ENCODE results near the gene DHX15. TPM values are rescaled to one million over a fixed set of nuclear protein-coding genes. Genes with fewer than 3 reads are reported as not detected.

The DHX15 gene
- total RNA-seq, 1 donor from 2014 or later: 46.6 TPM

- Histone ChIP-seq H3K9me3 (no peaks in the 10 kb centered on the region), H3K27me3 (no peaks in the 10 kb centered on the region), H3K27ac (no peak overlapping the region), H3K4me1 (peaks cover 0 to 17% of the 10 kb centered on the region in 2 donors), H3K36me3 (peaks cover 6 to 30% of the 10 kb centered on the region in 2 donors), H3K4me3 (no peak overlapping the region)
- TF ChIP-seq CTCF (IDR thresholded peaks at IDR 0.05): no peak
- intact Hi-C loops (cut with DNase I): no loop called here
- DNase-seq (ENCODE audit: low spot score in 2 of 2): no peak
Observed at GRCh38 chr4:24557026-24558025, 27.0 kb downstream of the DHX15 start.

- no peaks in the 10 kb centered on the region for H3K9me3 ChIP-seq
- DNase-seq (ENCODE audit: low spot score in 2 of 2): no peak
- peaks cover 0 to 6% of the 10 kb centered on the region in 2 donors for H3K4me1 ChIP-seq
- TF ChIP-seq CTCF (IDR thresholded peaks at IDR 0.05): peak in 1 of 3 experiments; percentile 32
- intact Hi-C loops (cut with DNase I): no loop called here
- H3K27ac ChIP-seq: no peak overlapping the region
- H3K36me3 ChIP-seq: peaks cover 18 to 40% of the 10 kb centered on the region in 2 donors
- H3K27me3 ChIP-seq: no peaks in the 10 kb centered on the region
- no peak overlapping the region for H3K4me3 ChIP-seq
Observed at GRCh38 chr4:24551492-24552289, 32.7 kb downstream of the DHX15 start.

GRCh38 chr4:24550441-24551175 is 33.7 kb downstream of the DHX15 start:
- no peak for DNase-seq (ENCODE audit: low spot score in 2 of 2)
- intact Hi-C loops (cut with DNase I): no loop called here
- Histone ChIP-seq H3K27me3 (no peaks in the 10 kb centered on the region), H3K36me3 (peaks cover 18 to 37% of the 10 kb centered on the region in 2 donors), H3K9me3 (no peaks in the 10 kb centered on the region), H3K4me1 (peaks cover 0 to 6% of the 10 kb centered on the region in 2 donors), H3K27ac (no peak overlapping the region), H3K4me3 (no peak overlapping the region)
- TF ChIP-seq CTCF (IDR thresholded peaks at IDR 0.05): no peak

GRCh38 chr4:24547979-24548378 is 36.4 kb downstream of the DHX15 start:
- H3K4me3 ChIP-seq: no peak overlapping the region
- no peaks in the 10 kb centered on the region for H3K27me3 ChIP-seq
- no peak overlapping the region for H3K27ac ChIP-seq
- H3K4me1 ChIP-seq: peaks cover 0 to 8% of the 10 kb centered on the region in 2 donors
- no peaks in the 10 kb centered on the region for H3K9me3 ChIP-seq
- intact Hi-C loops (cut with DNase I): no loop called here
- H3K36me3 ChIP-seq: peaks cover 12 to 20% of the 10 kb centered on the region in 2 donors
- no peak for DNase-seq (ENCODE audit: low spot score in 2 of 2)
- TF ChIP-seq CTCF (IDR thresholded peaks at IDR 0.05): no peak

All from ascending aorta (tissue), 2 donors.